Upper lobe of left lung (tissue), 6 donors: ENCODE results near the gene PRKCH. TPM values are rescaled to one million over a fixed set of nuclear protein-coding genes. Genes with fewer than 3 reads are reported as not detected.

Experiments
- ATAC-seq, 2 donors: fragments of 200-7000 bp; cut with Tn5 transposase; one replicate each; pipeline ENCODE4 v1.9.1; 2022; ENCODE audit warnings: mild to moderate bottlenecking in 2 of 2, moderate library complexity in 2 of 2; ENCODE audit not compliant: low FRiP score in 2 of 2
- DNase-seq, 2 donors: peaks; one replicate each; pipeline ENCODE4 v3.0.0-alpha.2; 2019 to 2020
- H3K27ac ChIP-seq, 4 donors: fragments of 200-600 bp; sonication (generic); one replicate each; pipeline ENCODE4 v1.5.1; 2016 to 2019
- H3K27me3 ChIP-seq, 4 donors: fragments of 200-600 bp; sonication (generic); one replicate each; pipeline ENCODE4 v1.5.1; 2017 to 2019
- H3K36me3 ChIP-seq, 4 donors: fragments of 200-600 bp; sonication (generic); one replicate each; pipeline ENCODE4 v1.5.1; 2016 to 2019
- H3K4me1 ChIP-seq, 4 donors: fragments of 200-600 bp; sonication (generic); one replicate each; pipeline ENCODE4 v1.5.1; 2018 to 2019
- H3K4me3 ChIP-seq, 4 donors: fragments of 200-600 bp; sonication (generic); one replicate each; pipeline ENCODE4 v1.5.1; 2017 to 2019; ENCODE audit warnings: mild to moderate bottlenecking in 2 of 4, moderate library complexity in 1 of 4
- H3K9me3 ChIP-seq, 4 donors: fragments of 200-600 bp; sonication (generic); one replicate each; pipeline ENCODE4 v1.5.1; 2018 to 2019
- EP300 ChIP-seq, 4 donors: sonication (generic); formaldehyde crosslinking; IDR thresholded peaks; one replicate each; pipeline ENCODE4 v1.5.1; 2017; ENCODE audit warnings: antibody characterized with exemption in 4 of 4, control low read depth in 2 of 4
- POLR2A ChIP-seq, 4 donors: fragments of 450-650 bp; IDR thresholded peaks; one replicate each; pipeline ENCODE4 v1.5.1; 2016 to 2017; ENCODE audit warnings: antibody characterized with exemption in 4 of 4, mild to moderate bottlenecking in 2 of 4
- POLR2AphosphoS5 ChIP-seq, 2 donors: sonication (generic); formaldehyde crosslinking; IDR thresholded peaks; one replicate each; pipeline ENCODE4 v1.5.1; 2017; ENCODE audit warnings: antibody characterized with exemption in 2 of 2
- WGBS, 2 donors: methylation state at CpG; one replicate each; pipeline ENCODE4 v1.1.5; 2017 to 2018; 5-methylcytosine and 5-hydroxymethylcytosine counted together
- total RNA-seq, 6 donors: library from RNA; depleted of rRNA in 4 of 6; stranded (reverse); fragments of >200 nt in 4 of 6; gene quantifications; one replicate each; pipeline versions ENCODE4 v1.1.0 to v1.2.1, GENCODE V29; 2016 to 2021
- TF ChIP-seq, protein P1 (sequence below), 6 experiments: fragments of 450-650 bp in 4 of 6; fragments of 200-600 bp in 2 of 6; sonication (generic) in 2 of 6; IDR thresholded peaks; one replicate each; pipeline ENCODE4 v1.5.1; 2016 to 2019; ENCODE audit warnings: antibody characterized with exemption in 6 of 6
- donor health status: DM: no; HTN: no; CAD: no; lungs with moderate emphysema.
- donor health status: DM: no; HTN: yes; CAD: no; lungs with severe emphysema.

The PRKCH gene
- total RNA-seq, 6 donors from 2014 or later, result 54.0 to 102 (median 76.6) TPM

DNA sequence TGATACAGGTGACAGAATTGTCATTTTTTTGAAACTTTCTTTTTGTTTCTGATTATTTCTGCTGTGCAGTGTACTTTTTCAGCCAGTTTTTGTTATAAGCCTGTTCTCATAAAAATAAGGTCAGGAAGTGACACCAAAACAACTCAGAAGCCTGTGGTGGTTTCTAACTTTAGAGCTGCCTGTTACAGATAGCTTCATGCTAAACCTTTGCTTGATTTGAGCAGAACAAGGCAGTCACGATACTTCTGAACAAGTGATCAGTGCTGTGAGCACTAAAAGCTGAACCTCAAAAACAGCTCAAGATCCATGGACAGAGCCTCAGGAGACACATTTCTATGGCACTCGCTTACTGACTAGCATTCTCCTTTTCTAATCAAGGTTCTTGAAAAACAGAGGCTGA lies 82.0 kb downstream of the PRKCH start:
- WGBS, 2 donors, result 63 to 64% methylated on average over 2 of the region's 2 CpGs
- TF ChIP-seq EP300 (IDR thresholded peaks at IDR 0.05) (no peak), POLR2AphosphoS5 (IDR thresholded peaks at IDR 0.05) (no peak), POLR2A (IDR thresholded peaks at IDR 0.05) (no peak)
- TF ChIP-seq, protein P1, sequence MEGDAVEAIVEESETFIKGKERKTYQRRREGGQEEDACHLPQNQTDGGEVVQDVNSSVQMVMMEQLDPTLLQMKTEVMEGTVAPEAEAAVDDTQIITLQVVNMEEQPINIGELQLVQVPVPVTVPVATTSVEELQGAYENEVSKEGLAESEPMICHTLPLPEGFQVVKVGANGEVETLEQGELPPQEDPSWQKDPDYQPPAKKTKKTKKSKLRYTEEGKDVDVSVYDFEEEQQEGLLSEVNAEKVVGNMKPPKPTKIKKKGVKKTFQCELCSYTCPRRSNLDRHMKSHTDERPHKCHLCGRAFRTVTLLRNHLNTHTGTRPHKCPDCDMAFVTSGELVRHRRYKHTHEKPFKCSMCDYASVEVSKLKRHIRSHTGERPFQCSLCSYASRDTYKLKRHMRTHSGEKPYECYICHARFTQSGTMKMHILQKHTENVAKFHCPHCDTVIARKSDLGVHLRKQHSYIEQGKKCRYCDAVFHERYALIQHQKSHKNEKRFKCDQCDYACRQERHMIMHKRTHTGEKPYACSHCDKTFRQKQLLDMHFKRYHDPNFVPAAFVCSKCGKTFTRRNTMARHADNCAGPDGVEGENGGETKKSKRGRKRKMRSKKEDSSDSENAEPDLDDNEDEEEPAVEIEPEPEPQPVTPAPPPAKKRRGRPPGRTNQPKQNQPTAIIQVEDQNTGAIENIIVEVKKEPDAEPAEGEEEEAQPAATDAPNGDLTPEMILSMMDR (IDR thresholded peaks at IDR 0.05), result no peak

GRCh38 chr14:61404637-61405036 lies 83.3 kb downstream of the PRKCH start:
- TF ChIP-seq POLR2AphosphoS5 (IDR thresholded peaks at IDR 0.05), result no peak
- TF ChIP-seq, protein P1 (IDR thresholded peaks at IDR 0.05), result no peak
- no peak for TF ChIP-seq POLR2A (IDR thresholded peaks at IDR 0.05)
- no peak for TF ChIP-seq EP300 (IDR thresholded peaks at IDR 0.05)
- no peaks in the 10 kb centered on the region for H3K36me3 ChIP-seq
- no peak overlapping the region for H3K4me3 ChIP-seq
- ATAC-seq, result no peak
- no peak overlapping the region for H3K27ac ChIP-seq
- no peaks in the 10 kb centered on the region for H3K9me3 ChIP-seq
- H3K4me1 ChIP-seq, result peaks cover 7 to 26% (median 14%) of the 10 kb centered on the region in 4 donors
- no peaks in the 10 kb centered on the region for H3K27me3 ChIP-seq
- WGBS, 2 donors, result 88 to 96% methylated on average over 1 of the region's 1 CpG
- DNase-seq, result no peak

More for the DNA sequence above, 82.0 kb downstream of the PRKCH start:
- Histone ChIP-seq H3K4me3 (no peak overlapping the region), H3K27me3 (no peaks in the 10 kb centered on the region), H3K36me3 (no peaks in the 10 kb centered on the region), H3K27ac (peak overlapping the region in 1 of 4 donors; percentile 6), H3K4me1 (peaks cover 7 to 28% (median 14%) of the 10 kb centered on the region in 4 donors), H3K9me3 (no peaks in the 10 kb centered on the region)
- DNase-seq (no peak), ATAC-seq (no peak)

DNA sequence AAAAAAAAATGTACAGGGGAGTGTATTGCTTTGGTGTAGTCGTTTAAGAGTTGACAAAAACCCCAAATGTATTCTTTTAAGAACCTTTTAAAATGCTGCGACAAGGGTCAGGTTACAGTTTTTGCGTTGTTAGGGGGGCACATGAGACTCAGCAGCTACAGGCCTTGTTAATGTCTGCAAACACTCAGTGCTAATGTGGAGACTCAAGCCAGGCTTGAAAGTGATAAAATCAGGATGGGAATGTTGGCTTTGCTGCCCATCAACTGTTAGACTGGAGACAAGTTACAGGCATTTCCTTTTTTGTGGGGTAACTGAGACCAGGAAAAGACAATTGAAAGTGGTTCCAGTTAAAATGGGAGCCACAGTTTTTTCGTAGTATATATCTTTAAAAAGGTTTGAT lies 84.8 kb downstream of the PRKCH start:
- ATAC-seq (no peak), DNase-seq (no peak)
- Histone ChIP-seq H3K4me3 (no peak overlapping the region), H3K27me3 (no peaks in the 10 kb centered on the region), H3K4me1 (peaks cover 7 to 23% (median 14%) of the 10 kb centered on the region in 4 donors), H3K9me3 (no peaks in the 10 kb centered on the region), H3K36me3 (no peaks in the 10 kb centered on the region), H3K27ac (no peak overlapping the region)
- 46 to 55% methylated on average over 4 of the region's 4 CpGs for WGBS, 2 donors
- TF ChIP-seq POLR2A (IDR thresholded peaks at IDR 0.05), result no peak
- TF ChIP-seq, protein P1 (IDR thresholded peaks at IDR 0.05), result no peak
- no peak for TF ChIP-seq EP300 (IDR thresholded peaks at IDR 0.05)
- no peak for TF ChIP-seq POLR2AphosphoS5 (IDR thresholded peaks at IDR 0.05)

GRCh38 chr14:61406675-61407074 lies 85.3 kb downstream of the PRKCH start:
- 48 to 58% methylated on average over 6 of the region's 6 CpGs for WGBS, 2 donors
- DNase-seq, result no peak
- H3K27ac ChIP-seq, result no peak overlapping the region

More at GRCh38 chr14:61406675-61407074, 85.3 kb downstream of the PRKCH start:
- no peak for ATAC-seq
- no peaks in the 10 kb centered on the region for H3K36me3 ChIP-seq
- TF ChIP-seq POLR2A (IDR thresholded peaks at IDR 0.05), result no peak
- no peak for TF ChIP-seq POLR2AphosphoS5 (IDR thresholded peaks at IDR 0.05)
- TF ChIP-seq EP300 (IDR thresholded peaks at IDR 0.05), result no peak
- TF ChIP-seq, protein P1 (IDR thresholded peaks at IDR 0.05), result no peak
- peaks cover 7 to 23% (median 14%) of the 10 kb centered on the region in 4 donors for H3K4me1 ChIP-seq
- no peak overlapping the region for H3K4me3 ChIP-seq
- H3K27me3 ChIP-seq, result no peaks in the 10 kb centered on the region
- no peaks in the 10 kb centered on the region for H3K9me3 ChIP-seq
